GM21528 (cell line): ENCODE measurements around the gene ACTL10.

Source experiments
- ATAC-seq: cut with Tn5 transposase; IDR thresholded peaks from one replicate; pipeline ENCODE4 v1.9.1; 2021; ENCODE audit warnings: mild to moderate bottlenecking, moderate library complexity; ENCODE audit not compliant: unreplicated experiment, low FRiP score

Gene ACTL10

DNA sequence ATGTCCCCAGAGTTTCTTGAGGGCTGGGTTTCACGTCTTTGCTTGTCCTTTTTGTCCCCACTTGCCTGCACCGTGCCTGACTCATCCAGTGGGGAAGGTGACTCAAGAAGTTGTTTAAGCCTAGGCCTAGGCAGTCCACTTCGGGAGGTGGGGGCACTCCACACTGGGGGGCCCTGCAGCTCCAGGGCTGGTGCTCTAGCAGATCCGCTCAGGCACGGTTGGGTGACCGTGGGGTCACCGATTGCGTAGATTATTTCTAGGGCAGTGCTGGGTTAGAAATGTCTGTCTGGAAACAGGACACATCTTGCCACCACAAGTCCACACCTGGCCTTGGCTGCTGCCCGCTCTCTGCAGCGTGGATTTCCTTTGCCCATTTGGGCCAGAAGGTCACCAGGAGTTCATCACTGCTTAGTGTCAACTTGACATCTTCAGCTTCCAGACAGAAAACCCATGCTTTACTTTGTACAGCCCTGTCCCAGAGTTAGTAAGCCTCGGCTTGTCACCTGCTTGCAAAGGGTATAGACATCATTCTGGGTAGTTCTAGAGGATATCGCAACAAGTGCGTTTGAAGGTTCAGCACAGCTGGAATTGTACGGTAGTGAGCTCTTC, 18.2 kb upstream of the ACTL10 start:
- no peak for ATAC-seq

DNA sequence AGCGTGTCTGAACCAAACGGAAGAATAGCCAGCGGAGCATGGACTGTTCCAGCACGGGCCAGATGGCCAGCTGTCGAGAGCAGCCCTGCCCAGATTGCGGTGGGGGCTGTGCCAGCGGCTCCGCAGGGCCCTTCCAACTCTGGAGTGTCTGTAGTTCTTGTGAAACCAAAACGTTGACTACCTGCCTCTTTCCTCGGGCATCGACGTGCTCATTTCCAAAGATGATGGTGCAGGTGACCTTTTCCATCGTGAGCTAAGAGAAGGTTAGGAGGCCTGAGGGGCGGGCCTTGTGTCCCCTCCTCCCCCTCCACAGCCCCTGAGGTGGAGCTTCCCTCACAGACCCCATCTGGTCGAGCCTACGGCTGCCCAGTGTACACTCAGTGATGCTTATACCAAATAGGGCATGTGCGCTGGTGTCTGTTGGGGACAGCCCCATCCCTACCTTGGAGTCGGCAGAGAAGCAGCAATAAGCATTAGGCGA, 17.5 kb upstream of the ACTL10 start:
- ATAC-seq: no peak

DNA sequence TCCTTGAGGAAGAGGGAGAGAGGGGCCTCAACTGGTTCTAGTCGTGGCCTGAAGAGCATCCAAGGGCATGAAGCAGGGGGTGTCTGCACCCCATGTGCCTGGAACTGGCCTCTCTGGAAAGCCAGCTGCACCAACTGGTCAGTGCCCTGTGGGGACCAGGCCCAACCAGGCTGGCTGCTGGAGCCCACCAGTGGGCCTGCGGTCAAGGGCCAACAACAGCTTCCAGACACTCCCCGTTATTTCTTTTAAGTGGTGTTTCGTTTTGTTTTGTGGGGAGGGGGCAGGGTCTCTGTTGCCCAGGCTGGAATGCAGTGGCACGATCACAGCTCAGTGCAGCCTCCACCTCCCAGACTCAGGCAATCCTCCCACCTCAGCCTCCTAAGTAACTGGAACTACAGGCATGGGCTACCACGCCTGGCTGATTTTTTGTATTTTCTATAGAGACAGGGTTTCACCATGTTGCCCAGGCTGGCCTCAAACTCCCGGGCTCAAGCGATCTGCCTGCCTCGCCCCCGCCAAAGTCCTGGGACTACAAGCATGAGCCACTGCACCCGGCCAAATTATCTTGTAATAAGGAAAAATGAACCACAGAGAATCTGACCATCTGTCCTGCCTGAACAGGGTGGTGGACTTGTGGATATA, 16.5 kb upstream of the ACTL10 start:
- no peak for ATAC-seq

DNA sequence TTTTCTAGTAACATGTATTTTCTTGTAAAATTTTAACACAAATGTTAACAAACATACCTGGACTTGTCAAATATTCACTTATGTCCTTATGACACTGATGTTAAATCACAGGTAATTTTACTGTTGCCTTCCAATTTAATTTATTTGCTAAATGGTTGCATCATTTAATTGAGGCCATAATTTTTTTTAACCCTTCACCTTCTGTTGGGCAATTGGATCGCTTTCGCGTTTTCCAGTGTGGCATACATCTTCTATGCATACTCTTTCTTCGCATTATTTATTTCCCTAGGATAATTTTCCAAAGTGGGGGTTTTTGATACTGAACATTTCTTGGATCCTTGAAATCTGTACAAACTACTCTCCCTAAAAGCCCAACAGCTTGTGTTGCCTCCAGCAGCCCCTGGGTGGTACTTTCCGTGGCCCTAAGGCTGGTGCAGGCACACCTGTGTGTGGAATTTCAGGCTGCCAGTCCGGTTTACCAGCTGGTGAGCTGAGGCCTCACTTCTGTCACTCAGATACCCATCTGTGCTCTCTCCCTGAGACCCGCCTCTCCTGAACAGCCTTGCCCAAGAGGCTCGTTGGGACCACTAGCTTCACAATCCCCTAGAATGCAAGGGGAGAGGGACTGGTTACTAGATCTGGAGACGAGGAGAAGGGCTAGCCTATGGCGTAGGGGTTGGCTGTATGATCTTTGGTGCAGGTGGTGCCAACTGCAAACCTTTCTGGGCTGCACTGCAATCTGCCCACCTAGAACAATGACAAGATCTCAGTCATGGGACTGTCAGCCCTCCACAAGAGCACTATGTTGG, 15.8 kb upstream of the ACTL10 start:
- no peak for ATAC-seq

DNA sequence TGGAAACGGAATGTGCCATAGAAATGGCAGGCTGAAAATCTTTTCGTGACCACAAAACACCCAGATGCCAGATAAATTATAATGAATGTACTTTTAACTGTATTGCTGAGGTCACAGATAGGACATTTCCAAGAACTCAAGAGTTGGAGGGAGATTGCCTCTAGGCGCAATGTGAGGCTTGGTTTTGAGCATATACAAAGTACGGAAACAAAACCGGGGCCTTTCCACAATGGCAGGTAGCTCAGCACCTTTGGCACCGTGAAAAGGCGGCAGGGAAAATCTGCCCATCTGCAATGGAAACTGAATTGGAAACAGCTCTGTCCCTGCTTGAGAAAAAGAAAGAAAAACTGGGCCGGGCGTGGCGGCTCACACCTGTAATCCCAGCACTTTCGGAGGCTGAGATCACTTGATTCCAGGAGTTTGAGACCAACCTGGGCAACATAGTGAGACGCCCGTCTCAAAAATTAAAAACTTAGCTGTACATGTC, 15.1 kb upstream of the ACTL10 start:
- ATAC-seq: no peak

DNA sequence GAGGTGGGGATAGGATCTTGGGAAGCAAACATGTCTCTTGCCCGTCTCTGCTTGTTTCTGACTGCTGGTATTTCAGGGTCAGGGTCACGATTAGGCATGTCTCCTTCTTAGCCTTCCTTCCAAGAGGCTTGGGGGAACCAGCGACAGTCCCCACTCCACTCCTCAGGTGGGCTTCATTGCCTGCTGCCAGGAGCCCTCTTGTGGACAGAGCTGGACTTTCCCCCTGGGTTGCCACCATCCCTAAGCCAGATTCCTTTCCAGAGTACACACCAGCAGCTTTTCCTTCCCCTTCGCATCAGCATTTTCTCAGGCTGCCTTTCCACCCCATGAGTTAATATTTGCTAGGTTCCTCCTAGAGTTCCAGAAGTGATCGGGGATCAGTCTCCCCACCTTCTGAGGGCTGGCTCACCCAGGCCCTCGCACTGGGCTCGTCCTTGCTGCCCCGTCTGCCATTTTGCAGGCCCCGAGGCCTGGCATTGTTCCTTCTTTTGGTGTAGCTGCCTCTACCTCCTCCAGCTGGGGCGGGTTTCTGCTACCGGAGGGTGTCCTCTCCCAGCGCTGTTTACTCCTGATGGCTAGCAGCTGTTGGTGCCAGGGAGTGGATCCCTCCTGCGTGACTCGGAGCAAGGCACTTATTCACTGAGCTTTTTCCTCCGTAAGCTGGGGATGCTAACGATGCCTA, 13.4 kb upstream of the ACTL10 start:
- no peak for ATAC-seq

DNA sequence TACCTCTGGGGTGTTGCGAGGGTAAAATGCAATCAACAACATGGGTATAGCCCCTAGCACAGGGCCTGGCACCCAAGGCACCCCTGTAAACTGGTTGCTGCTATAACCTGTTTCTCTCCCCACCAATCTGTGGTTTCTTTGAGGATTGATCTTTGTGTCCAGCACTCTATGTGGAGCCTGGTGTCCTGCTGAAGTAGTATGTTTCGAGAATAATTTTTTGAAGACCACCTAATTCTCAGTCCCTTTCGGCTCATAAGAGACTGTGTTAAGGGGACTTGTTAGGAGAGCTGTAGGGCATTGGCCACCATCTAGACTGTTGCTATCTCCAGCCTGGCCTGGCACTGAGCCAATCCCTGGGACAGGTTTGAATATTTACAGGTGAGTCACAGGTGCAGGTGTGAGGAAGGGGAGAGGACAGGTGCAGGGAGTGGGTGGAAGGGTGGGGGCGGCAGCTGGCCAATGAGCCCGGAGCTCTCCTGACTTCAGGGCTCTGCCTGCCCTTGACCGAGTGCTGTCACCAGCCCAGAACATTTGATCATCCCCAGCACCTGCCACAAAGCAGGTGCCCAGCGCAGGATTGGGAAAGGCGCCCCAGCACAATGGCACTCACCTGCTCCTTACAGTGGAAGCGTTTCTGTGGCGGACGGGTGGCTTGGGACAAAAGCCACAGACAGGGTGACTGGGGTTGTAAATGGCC, 12.7 kb upstream of the ACTL10 start:
- ATAC-seq: no peak

DNA sequence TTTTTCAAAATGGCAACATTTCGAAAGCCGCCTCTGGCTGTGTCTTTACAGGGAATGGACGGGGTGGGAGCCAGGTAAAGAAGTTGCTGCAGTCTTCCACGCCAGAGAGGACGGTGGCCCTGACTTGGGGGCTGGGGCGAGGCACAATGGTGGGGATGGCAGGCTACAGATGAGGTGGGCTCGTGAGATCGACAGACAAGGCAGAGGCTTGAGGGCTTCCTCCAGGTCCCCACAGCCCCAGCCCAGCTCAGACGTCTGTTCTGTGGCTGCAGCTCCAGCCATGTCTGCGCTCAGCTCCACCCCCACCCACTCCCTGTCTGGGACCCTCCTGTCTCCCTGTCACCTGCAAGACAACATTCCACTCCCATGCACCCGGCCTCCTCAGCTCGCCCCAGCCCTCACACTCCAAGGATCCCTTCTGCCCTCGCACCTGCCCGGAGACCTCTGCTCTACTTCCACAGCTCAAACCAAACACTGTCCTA, 12.0 kb upstream of the ACTL10 start:
- no peak for ATAC-seq

DNA sequence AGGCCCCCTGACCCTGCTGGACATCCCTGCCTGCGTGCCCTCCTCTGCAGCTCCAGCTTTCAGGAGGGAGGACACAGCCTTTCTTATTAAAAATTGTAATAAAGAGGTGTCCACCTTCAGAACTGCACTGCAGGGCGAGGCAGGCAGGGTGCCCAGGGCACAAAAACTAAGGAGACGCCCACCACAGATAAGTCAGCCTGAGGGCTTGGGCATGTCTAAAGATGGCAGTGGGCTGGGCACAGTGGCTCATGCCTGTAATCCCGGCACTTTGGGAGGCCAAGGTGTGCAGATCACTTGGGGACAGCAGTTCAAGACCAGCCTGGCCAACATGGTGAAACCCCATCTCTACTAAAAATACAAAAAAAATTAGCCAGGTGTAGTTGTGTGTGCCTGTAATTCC, 11.6 kb upstream of the ACTL10 start:
- no peak for ATAC-seq

DNA sequence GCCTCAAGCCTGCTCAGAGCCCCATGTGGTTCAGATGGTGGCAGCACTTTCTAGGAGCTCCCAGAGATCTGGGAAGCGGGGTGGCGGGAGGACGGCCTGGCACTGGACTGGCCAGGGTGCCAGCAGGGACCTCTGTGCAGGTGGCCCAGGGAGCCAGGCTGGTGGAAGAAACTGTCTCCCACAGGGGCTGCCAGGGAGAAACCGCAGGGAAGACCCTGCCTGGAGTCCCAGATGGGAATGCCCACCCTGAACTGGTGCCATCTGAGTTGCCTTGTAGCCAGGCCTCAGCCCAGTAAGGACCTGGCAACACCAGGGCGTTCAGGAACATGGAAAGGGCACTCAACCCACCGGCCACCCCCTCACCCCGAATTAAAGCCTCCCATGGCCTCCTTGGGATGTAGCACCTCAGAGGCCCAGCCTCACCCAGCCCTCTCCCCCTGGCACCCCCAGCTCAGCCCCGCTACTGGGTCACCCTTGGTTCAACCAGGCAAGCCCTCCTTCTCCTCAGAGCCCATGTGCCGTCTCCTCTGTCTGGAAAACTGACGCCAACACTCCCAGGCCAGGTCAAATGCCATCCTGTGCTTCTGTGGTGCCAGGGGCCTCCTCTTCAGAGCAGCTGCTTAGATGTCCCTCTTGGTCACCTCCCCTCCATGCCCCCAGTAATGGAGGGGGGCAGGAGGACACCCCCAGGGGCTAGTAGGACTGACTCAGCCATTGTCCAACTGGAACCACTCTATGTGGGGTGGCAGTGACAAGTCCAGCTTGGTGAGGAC, 10.5 kb upstream of the ACTL10 start:
- no peak for ATAC-seq

DNA sequence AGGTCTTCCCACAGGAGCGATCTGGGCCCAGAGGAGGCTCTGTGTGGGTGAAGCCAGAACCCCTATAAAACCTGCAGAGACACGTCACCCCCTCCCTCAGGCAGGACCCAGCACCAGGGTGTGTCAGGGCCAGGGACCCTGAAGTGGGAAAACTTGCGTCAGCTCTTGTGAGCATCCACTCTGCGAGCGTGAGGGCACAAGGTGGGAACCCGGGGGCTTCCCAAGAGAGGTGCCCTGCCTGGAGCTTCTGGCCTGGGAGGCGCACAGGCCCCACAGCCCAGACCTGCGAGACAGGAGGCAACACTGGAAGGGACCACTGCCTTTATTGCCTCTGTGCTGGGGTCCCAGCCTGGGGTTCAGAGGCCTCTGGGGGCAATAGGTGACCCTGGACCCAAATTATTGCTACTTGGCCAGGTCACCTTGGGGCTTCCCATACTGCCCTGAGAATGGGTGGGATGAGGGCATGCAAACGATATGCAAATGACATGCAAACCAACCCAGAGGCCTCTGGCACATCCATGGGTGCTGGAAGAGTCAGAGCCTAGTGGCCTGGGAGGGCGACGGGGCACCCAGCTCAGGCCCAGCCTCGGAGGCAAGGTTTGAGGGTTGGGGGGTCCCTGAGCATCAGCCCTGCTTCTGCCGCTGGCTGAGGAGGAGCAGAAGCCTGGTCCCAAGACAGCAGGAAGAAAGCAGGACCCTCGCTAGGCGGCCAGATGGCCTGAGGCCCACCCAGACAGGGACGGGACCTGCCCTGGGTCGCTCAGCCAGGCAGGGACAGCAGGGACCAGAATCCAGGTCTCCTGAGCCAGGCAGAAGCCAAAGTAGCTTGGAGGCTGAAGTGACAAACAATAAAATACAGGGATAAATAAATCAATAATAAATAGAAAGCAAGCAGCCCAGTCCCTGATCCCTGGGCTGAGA, 9.7 kb upstream of the ACTL10 start:
- no peak for ATAC-seq

DNA sequence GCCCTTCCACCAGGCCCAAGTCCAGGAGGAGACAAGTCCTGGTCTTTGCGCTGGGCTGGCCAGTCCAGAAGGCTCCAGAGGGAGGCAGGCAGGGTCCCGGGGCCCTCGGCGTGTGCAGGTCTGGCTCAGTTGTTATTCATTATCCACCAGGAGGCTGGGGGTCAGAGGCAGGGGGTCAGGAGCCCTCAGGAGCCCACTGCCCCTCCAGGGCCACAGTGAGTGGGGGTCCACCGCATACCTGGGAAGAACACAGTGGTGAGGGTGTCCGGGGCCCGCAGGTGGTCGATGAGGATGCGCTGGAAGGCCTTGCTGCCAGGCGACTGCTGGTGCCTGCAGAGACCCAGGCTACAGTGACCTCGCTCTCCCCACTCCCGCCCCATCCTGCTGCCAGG, 9.0 kb upstream of the ACTL10 start:
- ATAC-seq: no peak

DNA sequence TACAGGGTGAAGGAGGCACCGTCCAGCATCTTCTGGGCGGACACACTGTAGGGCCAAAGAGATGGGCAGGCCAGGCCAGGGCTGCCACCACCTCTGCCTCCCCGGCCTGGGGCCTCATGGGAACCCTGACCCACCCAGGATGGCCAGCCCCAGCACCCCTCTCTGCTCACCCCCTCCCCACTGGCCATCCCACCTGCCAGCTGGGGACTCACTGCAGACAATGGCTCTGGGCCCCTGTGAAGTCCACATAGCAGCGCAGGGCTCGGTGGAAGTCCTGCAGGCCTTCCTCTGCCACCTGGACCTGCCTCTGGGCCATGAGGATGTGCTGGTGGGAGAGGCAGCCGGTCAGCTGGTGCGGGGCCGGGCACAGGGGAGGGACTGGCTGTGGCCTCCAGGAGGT, 8.2 kb upstream of the ACTL10 start:
- ATAC-seq: no peak

DNA sequence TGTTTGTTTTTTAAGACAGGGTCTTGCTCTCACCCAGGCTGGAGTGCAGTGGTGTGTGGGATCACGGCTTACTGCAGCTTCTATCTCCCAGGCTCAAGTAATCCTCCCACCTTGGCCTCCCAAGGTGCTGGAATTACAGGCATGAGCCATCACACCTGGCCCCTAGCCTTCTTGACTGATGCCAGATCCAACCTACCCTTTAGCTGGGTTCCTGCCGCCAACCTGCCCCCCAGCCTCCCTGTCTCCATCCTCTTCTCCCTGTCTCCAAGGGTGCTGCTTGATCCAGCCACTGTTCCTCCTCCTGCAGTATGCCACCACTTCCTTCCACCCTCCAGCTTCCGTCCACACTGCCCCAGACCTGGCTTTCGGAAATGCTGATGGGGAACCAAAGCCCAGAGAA, 7.8 kb upstream of the ACTL10 start:
- no peak for ATAC-seq

DNA sequence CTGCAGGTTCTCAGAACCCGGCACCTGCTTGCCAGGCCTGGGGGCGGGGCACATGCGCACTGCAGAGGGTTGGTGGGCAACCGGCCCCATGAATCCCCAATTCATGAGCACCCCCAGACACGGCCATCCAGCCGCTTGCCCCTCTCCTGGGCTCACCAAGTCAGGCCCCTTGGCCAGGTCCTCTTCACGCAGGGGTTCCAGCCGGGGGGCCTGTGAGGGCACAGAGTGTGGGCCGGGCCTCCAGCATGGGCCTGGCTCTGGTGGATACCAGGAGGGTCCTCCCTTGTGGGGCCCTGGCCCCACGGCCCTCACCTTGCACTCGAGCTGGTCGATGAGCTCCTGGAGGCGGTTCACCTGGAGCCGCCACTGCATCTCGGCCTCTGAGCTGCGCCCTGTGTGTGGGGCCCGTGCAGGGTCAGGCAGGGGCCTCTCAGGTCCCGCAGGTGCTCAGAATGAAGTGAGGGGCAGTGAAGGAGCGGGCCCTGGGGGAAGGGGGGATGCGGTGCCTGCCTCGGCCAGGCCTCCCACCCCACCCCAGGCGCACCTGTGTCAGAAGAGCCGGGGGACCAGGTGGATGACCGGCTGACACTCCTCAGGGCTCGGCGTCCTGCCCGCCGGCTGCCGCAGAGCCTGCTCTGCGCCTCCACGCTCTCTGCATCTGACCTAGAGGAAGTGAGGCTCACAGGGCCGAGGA, 7.3 kb upstream of the ACTL10 start:
- ATAC-seq: no peak

DNA sequence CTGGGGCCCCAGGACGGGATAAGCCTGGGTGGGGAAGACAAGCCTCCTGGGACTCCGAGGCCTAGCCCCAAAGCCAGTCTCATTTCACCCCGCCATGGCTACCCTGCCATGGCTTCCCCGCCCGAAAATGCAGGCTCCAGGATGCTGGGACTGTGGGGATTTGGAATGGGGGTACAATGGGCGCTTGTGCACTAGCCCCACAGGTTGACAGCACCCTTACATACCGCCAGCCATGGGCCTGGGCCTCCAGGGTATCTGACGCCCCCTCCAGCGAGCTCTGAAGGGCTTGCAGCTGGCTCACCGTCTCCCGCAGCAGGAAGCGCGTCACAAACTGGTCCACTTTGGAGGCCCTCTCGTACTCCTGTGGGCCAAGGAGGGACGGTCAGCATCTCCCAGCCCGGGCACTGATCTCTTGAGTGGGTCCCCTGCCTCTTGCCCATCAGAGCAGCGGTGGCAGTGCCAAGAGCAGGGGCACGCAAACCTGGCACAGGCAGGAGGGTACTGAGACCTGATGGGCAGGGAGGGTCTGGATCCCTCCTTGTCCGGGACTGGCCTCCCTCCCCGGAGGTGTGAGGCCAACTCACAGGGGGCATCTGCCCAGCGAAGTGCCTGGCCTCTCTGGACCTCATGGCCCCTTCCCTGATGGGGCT, 6.6 kb upstream of the ACTL10 start:
- ATAC-seq: no peak

DNA sequence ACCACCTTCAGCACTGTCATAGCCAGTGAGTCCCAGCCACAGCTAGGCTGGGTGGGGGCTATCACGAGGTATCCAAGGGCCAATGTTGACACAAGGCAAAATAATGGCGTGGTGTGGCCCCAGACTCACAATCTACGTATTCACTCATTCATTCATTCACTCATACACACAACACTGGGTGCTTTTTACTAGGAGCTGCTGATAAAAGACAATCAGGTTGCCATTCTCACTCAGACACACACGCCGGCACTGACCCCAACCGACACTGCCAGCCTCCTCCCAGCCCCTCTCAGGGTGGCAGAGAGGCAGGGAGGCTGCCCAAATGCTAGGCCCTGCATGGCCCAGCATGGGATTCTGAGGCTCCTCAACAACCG, 6.1 kb upstream of the ACTL10 start:
- no peak for ATAC-seq
